ENCODE data around the gene DNAH6.
"Not testable (repeated sequence)": the region's sequence is repeated elsewhere in the genome, so short reads cannot be mapped to it uniquely, and the experiment has no call there.

DNAH6 gene

DNA sequence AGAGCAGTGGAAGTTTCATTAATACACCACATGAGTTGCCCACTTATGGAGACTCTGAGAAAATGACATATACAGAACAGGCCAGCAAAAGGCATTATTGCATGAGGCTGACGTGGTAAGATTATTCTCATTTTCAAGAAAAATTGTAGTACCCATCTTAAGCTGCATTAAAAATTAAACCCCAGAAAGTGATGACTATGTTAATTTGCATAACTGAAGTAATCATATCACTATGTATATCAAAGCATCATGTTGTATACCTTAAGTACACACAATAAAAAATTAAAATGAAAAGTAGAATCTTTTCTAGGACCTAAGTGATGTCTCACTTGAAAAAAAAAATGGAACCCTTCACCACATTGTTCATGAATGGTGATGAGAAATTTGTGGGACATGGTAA is 32.0 kb downstream of the DNAH6 start:
- no peak overlapping the region for H3K9ac ChIP-seq (ENCODE audit: low read depth, low read length)
- H3K36me3 ChIP-seq (ENCODE audit: insufficient read depth, low read length) = no peaks in the 10 kb centered on the region
- no peaks in the 10 kb centered on the region for H3K9me3 ChIP-seq (replicated peaks; ENCODE audit: low read length)
- H3K4me3 ChIP-seq (ENCODE audit: low read length) = no peak overlapping the region
- no peaks in the 10 kb centered on the region for H3K4me1 ChIP-seq (ENCODE audit: control insufficient read depth, insufficient read depth, low read length)
- no peak overlapping the region for H3K4me2 ChIP-seq (ENCODE audit: low read length)
- peaks cover 8% of the 10 kb centered on the region for H3K27me3 ChIP-seq (ENCODE audit: control insufficient read depth, insufficient read depth, low read length)

DNA sequence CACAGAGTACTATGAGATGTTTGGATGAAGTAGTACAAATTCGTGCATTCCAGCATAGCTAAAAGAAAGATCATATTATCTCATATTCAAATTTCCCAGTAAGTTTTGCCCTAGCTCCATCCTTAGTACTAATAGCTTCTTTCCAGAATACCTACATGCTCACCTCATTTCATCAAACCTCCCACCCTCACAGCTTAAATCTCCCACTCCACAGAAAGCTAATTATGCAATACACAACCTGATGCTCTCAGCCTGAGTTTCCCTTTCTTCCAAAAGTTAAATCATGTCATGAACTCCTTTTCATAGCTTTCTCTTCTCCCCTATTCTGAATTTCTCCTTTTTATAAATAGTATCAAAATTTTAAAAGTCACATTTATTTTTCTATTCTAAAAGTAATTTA is 34.6 kb downstream of the DNAH6 start:
- no peaks in the 10 kb centered on the region for H3K36me3 ChIP-seq (ENCODE audit: insufficient read depth, low read length)

DNA sequence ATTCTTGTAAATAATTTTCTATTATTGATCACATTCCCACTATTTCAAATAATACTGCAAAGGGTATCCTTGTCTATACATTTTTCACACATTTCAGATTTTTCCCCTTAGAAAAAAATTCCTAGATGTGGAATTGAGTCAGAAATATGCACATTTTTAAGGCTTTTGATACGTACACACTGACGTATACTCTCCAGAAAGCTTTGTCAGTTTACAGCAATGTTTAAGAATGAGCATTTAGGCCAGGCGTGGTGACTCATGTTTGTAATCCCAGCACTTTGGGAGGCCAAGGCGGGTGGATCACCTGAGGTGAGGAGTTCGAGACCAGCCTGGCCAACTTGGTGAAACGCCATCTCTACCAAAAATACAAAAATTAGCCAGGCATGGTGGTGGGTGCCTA is 35.2 kb downstream of the DNAH6 start:
- not testable (repeated sequence) for H3K4me1 ChIP-seq (ENCODE audit: control insufficient read depth, insufficient read depth, low read length)
- peaks cover 10% of the 10 kb centered on the region for H3K27me3 ChIP-seq (ENCODE audit: control insufficient read depth, insufficient read depth, low read length)

More for the DNA sequence above, 34.6 kb downstream of the DNAH6 start:
- no peak overlapping the region for H3K4me3 ChIP-seq (ENCODE audit: low read length)
- no peak overlapping the region for H3K4me2 ChIP-seq (ENCODE audit: low read length)
- no peaks in the 10 kb centered on the region for H3K9me3 ChIP-seq (replicated peaks; ENCODE audit: low read length)
- H3K9ac ChIP-seq (ENCODE audit: low read depth, low read length) = no peak overlapping the region
- peaks cover 10% of the 10 kb centered on the region for H3K27me3 ChIP-seq (ENCODE audit: control insufficient read depth, insufficient read depth, low read length)
- H3K4me1 ChIP-seq (ENCODE audit: control insufficient read depth, insufficient read depth, low read length) = no peaks in the 10 kb centered on the region

DNA sequence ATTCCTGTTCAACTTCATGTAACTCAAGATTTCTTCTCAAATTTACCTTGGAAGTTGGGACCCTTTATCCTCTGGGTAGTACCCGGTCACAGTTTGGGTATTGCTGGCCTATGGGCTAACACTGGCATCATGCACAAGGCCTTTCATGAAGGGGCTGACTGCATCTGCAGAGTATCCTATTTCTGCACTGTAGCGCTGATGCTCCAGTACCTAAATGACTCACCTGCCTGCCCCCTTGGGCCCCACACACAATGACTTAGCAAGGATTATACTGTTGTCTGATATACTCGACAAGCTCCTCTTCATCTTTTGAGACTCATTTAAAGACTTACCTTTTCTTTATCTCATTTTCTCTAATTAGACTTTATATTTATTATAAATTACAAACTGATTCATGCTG is 39.9 kb downstream of the DNAH6 start:
- H3K9me3 ChIP-seq (replicated peaks; ENCODE audit: low read length) = no peaks in the 10 kb centered on the region
- H3K4me3 ChIP-seq (ENCODE audit: low read length) = no peak overlapping the region
- no peak overlapping the region for H3K9ac ChIP-seq (ENCODE audit: low read depth, low read length)
- H3K4me2 ChIP-seq (ENCODE audit: low read length) = no peak overlapping the region
- H3K36me3 ChIP-seq (ENCODE audit: insufficient read depth, low read length) = no peaks in the 10 kb centered on the region
- H3K4me1 ChIP-seq (ENCODE audit: control insufficient read depth, insufficient read depth, low read length) = no peaks in the 10 kb centered on the region
- peaks cover 5% of the 10 kb centered on the region for H3K27me3 ChIP-seq (ENCODE audit: control insufficient read depth, insufficient read depth, low read length)

More for the DNA sequence above, 35.2 kb downstream of the DNAH6 start:
- not testable (repeated sequence) for H3K4me2 ChIP-seq (ENCODE audit: low read length); H3K9me3 ChIP-seq (replicated peaks; ENCODE audit: low read length); H3K4me3 ChIP-seq (ENCODE audit: low read length); H3K36me3 ChIP-seq (ENCODE audit: insufficient read depth, low read length); H3K9ac ChIP-seq (ENCODE audit: low read depth, low read length)

DNA sequence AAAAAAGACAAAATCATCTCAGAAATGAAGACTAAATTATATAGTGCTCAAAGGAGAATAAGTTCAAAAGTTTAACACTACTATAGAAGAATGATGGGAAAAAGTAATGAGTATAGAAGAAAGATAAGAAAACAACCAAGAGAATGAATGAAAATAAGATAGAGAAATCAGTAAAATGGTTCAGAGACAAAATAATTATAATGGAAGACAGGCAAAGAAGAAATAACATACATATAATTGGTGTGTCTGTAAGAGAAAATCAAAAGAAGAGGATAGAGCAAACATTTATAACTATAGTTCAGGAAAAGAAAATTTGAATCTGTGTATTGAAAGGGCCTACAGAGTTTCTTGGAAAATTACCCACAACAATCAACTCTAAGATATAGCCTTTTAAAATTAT is 43.5 kb downstream of the DNAH6 start:
- no peak overlapping the region for H3K9ac ChIP-seq (ENCODE audit: low read depth, low read length)
- no peaks in the 10 kb centered on the region for H3K9me3 ChIP-seq (replicated peaks; ENCODE audit: low read length)
- H3K4me1 ChIP-seq (ENCODE audit: control insufficient read depth, insufficient read depth, low read length) = no peaks in the 10 kb centered on the region
- H3K4me3 ChIP-seq (ENCODE audit: low read length) = no peak overlapping the region
- no peaks in the 10 kb centered on the region for H3K36me3 ChIP-seq (ENCODE audit: insufficient read depth, low read length)
- peaks cover 3% of the 10 kb centered on the region for H3K27me3 ChIP-seq (ENCODE audit: control insufficient read depth, insufficient read depth, low read length)
- H3K4me2 ChIP-seq (ENCODE audit: low read length) = no peak overlapping the region

DNA sequence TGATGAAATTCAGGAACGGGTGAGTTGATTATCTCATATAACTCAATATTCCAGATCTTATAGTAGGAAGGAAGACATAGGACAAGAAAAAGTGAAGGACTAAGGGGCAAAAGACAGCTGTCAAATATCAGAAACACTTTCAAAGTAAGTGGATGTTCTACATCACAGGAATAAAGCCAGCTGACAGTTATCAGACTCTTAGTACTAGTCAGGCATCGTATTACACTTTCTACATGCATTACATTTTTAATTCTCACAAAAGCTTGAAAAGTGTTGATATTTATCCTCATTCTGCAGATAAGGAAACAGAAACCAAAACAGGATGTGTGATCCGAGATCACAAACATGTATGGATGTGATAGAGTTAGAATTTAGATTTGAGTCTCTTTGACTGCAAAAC is 63.4 kb downstream of the DNAH6 start:
- no peak overlapping the region for H3K4me2 ChIP-seq (ENCODE audit: low read length)
- H3K4me1 ChIP-seq (ENCODE audit: control insufficient read depth, insufficient read depth, low read length) = no peaks in the 10 kb centered on the region
- H3K27me3 ChIP-seq (ENCODE audit: control insufficient read depth, insufficient read depth, low read length) = peaks cover 3% of the 10 kb centered on the region
- H3K4me3 ChIP-seq (ENCODE audit: low read length) = no peak overlapping the region
- no peak overlapping the region for H3K9ac ChIP-seq (ENCODE audit: low read depth, low read length)
- no peaks in the 10 kb centered on the region for H3K36me3 ChIP-seq (ENCODE audit: insufficient read depth, low read length)
- no peaks in the 10 kb centered on the region for H3K9me3 ChIP-seq (replicated peaks; ENCODE audit: low read length)

DNA sequence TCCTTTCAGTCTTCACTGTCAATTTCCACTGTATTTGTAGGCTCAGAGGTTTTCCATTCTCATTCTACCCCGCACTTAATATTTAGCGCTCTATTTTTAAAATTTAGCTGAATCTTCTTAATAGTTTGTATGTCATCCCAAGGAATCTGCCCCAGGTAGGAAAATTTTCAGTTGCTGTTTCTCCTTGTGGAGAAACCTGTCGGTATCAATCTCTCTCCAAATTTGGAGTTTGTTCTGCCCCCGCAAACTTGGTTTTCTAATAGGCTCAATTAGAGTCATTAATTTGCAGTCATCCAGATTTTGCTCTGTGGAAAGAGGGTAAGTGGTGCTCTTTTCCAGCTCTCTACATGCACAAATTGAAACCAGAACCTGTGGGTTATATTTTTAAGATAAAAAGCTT is 87.6 kb downstream of the DNAH6 start:
- H3K4me2 ChIP-seq (ENCODE audit: low read length) = no peak overlapping the region
- H3K9me3 ChIP-seq (replicated peaks; ENCODE audit: low read length) = no peaks in the 10 kb centered on the region
- H3K4me1 ChIP-seq (ENCODE audit: control insufficient read depth, insufficient read depth, low read length) = no peaks in the 10 kb centered on the region
- no peaks in the 10 kb centered on the region for H3K36me3 ChIP-seq (ENCODE audit: insufficient read depth, low read length)
- H3K27me3 ChIP-seq (ENCODE audit: control insufficient read depth, insufficient read depth, low read length) = no peaks in the 10 kb centered on the region
- H3K9ac ChIP-seq (ENCODE audit: low read depth, low read length) = no peak overlapping the region
- no peak overlapping the region for H3K4me3 ChIP-seq (ENCODE audit: low read length)

DNA sequence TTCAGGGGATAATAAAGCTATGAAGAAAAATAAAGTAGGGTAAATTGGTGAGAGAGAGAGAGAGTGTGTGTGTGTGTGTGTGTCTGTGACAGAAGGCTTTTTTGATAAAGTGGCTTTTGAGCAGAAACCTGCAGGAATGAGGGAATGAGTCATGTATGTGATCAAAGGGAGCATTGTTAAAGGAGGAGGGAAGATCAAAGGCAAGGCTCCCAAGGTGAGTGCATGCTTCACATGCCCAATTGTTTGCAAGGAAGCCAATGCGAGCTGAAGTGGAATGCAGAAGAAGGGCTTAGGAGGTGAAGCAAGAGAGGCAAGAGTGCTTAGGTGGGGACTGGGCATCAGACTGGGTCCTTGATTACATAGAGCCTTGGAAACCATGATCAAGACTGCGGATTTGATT is 96.8 kb downstream of the DNAH6 start:
- Histone ChIP-seq H3K9ac (ENCODE audit: low read depth, low read length) (no peak overlapping the region), H3K4me1 (ENCODE audit: control insufficient read depth, insufficient read depth, low read length) (no peaks in the 10 kb centered on the region), H3K4me2 (ENCODE audit: low read length) (no peak overlapping the region), H3K36me3 (ENCODE audit: insufficient read depth, low read length) (no peaks in the 10 kb centered on the region), H3K4me3 (ENCODE audit: low read length) (no peak overlapping the region), H3K27me3 (ENCODE audit: control insufficient read depth, insufficient read depth, low read length) (peaks cover 2% of the 10 kb centered on the region), H3K9me3 (replicated peaks; ENCODE audit: low read length) (no peaks in the 10 kb centered on the region)

DNA sequence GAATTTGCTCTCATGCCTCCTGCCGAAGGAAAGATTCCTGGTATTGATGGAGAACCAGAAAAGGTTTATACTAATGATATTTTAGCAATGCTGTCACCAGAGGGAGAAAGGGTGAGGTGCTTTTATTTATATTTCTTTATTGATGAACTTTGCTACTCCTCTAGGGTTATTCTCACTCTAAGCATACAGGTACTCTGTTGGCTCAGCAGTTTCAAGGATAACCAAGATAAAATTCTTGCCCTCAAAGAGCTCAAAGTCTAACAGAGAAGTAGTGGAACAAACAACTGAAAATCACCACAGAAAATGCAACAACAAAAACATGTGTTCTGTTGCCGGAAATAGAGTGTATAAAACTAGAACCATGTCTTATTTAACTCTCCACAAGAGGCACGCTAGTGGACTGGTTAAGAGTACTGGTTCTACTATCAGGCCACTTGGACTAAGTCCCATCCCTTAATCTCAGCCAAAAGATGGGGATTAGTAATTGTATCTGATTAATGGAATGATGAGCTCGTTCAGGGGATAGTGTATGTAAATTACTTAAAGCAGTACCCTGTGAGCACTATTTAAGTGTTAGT is 103.6 kb downstream of the DNAH6 start:
- Histone ChIP-seq H3K9ac (ENCODE audit: low read depth, low read length) (no peak overlapping the region), H3K4me1 (ENCODE audit: control insufficient read depth, insufficient read depth, low read length) (no peaks in the 10 kb centered on the region), H3K36me3 (ENCODE audit: insufficient read depth, low read length) (no peaks in the 10 kb centered on the region), H3K27me3 (ENCODE audit: control insufficient read depth, insufficient read depth, low read length) (peaks cover 2% of the 10 kb centered on the region), H3K9me3 (replicated peaks; ENCODE audit: low read length) (no peaks in the 10 kb centered on the region), H3K4me3 (ENCODE audit: low read length) (no peak overlapping the region), H3K4me2 (ENCODE audit: low read length) (no peak overlapping the region)

DNA sequence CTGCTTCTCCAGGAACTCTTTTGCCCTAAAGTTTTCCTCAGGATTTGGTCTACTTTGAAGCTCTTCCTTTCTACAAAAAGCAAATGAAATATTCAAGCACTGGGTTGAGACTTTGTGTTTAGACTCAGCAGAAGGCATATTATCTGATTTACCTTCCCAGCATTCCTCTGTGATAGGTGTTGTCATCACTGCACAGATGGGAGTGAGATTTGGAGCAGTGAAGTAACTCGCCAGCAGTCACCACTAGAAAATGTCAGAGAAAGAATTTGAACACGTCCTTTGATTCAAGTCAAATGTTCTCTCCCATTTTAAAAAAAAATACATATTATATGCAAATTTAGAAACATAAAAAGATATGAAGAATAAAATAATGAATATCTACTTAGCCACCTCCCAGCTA is 112.2 kb downstream of the DNAH6 start:
- Histone ChIP-seq H3K9me3 (replicated peaks; ENCODE audit: low read length) (no peaks in the 10 kb centered on the region), H3K36me3 (ENCODE audit: insufficient read depth, low read length) (no peaks in the 10 kb centered on the region), H3K4me1 (ENCODE audit: control insufficient read depth, insufficient read depth, low read length) (no peaks in the 10 kb centered on the region), H3K9ac (ENCODE audit: low read depth, low read length) (no peak overlapping the region), H3K27me3 (ENCODE audit: control insufficient read depth, insufficient read depth, low read length) (peaks cover 17% of the 10 kb centered on the region), H3K4me3 (ENCODE audit: low read length) (no peak overlapping the region), H3K4me2 (ENCODE audit: low read length) (no peak overlapping the region)

DNA sequence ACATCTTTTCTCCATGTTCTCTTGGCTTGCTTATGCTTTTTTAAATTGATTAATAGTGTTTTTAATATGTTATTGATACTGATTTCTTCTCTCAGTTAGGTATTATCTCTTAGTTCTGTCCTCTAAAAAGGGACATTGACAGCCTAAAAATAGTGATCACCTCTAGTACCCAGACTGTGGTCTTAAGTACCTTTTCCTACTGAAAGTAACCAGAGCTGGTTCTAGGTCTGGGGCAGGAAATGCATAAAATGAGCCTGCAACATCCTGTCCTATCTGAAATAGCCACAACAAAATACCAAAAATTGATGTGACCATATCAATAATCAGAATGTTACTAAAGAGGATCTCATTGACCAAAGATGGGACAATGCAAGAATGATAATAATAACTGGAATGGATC is 113.3 kb downstream of the DNAH6 start:
- no peak overlapping the region for H3K4me3 ChIP-seq (ENCODE audit: low read length)
- H3K36me3 ChIP-seq (ENCODE audit: insufficient read depth, low read length) = no peaks in the 10 kb centered on the region
- H3K9ac ChIP-seq (ENCODE audit: low read depth, low read length) = no peak overlapping the region
- H3K4me2 ChIP-seq (ENCODE audit: low read length) = no peak overlapping the region
- H3K4me1 ChIP-seq (ENCODE audit: control insufficient read depth, insufficient read depth, low read length) = no peaks in the 10 kb centered on the region
- H3K9me3 ChIP-seq (replicated peaks; ENCODE audit: low read length) = no peaks in the 10 kb centered on the region
- peaks cover 20% of the 10 kb centered on the region for H3K27me3 ChIP-seq (ENCODE audit: control insufficient read depth, insufficient read depth, low read length)

DNA sequence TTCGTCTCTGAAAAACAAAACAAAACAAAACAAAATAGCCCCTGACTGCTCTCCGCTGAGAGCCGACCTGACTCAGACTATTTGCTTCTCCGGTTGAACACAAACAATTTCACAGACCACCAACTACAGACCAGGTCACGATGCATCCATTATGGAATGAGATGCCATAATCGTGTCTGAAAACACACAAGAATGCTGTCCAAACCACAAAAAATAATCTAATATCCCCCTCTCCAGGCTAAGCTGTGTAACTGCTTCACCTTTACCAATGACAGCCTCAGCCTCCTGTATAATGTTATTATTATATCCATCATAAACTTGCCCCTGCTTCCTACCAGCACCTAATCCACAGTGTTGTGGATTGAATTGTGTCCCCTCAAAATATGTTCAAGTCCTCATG is 114.7 kb downstream of the DNAH6 start:
- no peaks in the 10 kb centered on the region for H3K9me3 ChIP-seq (replicated peaks; ENCODE audit: low read length)
- peaks cover 20% of the 10 kb centered on the region for H3K27me3 ChIP-seq (ENCODE audit: control insufficient read depth, insufficient read depth, low read length)
- H3K4me1 ChIP-seq (ENCODE audit: control insufficient read depth, insufficient read depth, low read length) = no peaks in the 10 kb centered on the region
- H3K4me3 ChIP-seq (ENCODE audit: low read length) = no peak overlapping the region
- no peak overlapping the region for H3K9ac ChIP-seq (ENCODE audit: low read depth, low read length)
- H3K4me2 ChIP-seq (ENCODE audit: low read length) = no peak overlapping the region
- no peaks in the 10 kb centered on the region for H3K36me3 ChIP-seq (ENCODE audit: insufficient read depth, low read length)
